ENCODE measurements around the gene EXOC4. TPM values are rescaled to one million over a fixed set of nuclear protein-coding genes. Genes with fewer than 3 reads are reported as not detected.

EXOC4 gene
- total RNA-seq, 2 experiments from 2014 or later: 58.0 to 59.9 TPM

DNA sequence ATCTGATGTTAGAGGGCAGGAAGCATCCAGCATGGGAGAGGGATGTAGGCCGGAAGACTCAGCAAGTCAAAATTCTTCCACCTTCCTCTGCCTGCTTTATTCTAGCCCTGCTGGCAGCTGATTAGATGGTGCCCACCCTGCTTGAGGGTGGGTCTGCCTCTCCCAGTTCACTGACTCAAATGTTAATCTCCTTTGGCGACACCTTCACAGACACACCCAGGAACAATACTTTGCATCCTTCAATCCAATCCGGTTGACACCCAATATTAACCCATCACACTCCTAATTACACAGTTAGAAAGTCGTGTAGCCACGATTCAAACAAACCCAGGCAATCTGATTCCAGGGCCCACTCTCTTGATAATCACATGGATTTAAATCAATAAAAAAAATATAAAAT is 440.4 kb downstream of the EXOC4 start:
- H3K4me1 Mint-ChIP-seq (ENCODE audit: low read depth): peaks cover 12% of the 10 kb centered on the region
- no peak overlapping the region for H3K4me3 Mint-ChIP-seq
- POLR2A ChIA-PET: no interaction called here
- TF ChIP-seq, protein P1, sequence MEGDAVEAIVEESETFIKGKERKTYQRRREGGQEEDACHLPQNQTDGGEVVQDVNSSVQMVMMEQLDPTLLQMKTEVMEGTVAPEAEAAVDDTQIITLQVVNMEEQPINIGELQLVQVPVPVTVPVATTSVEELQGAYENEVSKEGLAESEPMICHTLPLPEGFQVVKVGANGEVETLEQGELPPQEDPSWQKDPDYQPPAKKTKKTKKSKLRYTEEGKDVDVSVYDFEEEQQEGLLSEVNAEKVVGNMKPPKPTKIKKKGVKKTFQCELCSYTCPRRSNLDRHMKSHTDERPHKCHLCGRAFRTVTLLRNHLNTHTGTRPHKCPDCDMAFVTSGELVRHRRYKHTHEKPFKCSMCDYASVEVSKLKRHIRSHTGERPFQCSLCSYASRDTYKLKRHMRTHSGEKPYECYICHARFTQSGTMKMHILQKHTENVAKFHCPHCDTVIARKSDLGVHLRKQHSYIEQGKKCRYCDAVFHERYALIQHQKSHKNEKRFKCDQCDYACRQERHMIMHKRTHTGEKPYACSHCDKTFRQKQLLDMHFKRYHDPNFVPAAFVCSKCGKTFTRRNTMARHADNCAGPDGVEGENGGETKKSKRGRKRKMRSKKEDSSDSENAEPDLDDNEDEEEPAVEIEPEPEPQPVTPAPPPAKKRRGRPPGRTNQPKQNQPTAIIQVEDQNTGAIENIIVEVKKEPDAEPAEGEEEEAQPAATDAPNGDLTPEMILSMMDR (IDR thresholded peaks at IDR 0.05): no peak
- DNase-seq: no peak
- H3K27ac Mint-ChIP-seq: no peak overlapping the region
- no peaks in the 10 kb centered on the region for H3K27me3 Mint-ChIP-seq
- CTCF ChIA-PET: no interaction called here
- no peak for ATAC-seq (ENCODE audit: poor library complexity)
- H3K4me1 ChIP-seq (ENCODE audit: insufficient read depth, low read length): no peaks in the 10 kb centered on the region
- no peak overlapping the region for H3K27ac ChIP-seq (ENCODE audit: low read depth in 1 of 2, low read length in 2 of 2)
- no peaks in the 10 kb centered on the region for H3K27me3 ChIP-seq (ENCODE audit: control insufficient read depth in 1 of 2, insufficient read depth in 2 of 2, low read length in 2 of 2)
- intact Hi-C loops (cut with DNase I, micrococcal nuclease): no loop called here
- no peaks in the 10 kb centered on the region for H3K36me3 ChIP-seq (ENCODE audit: insufficient read depth, low read length)
- H3K9me3 Mint-ChIP-seq: no peaks in the 10 kb centered on the region
- H3K9me3 ChIP-seq (ENCODE audit: control insufficient read depth in 1 of 2, insufficient read depth in 1 of 2, low read length in 2 of 2): no peaks in the 10 kb centered on the region
- H3K36me3 Mint-ChIP-seq (ENCODE audit: low read depth): no peaks in the 10 kb centered on the region
- no peak overlapping the region for H3K4me3 ChIP-seq (ENCODE audit: low read length)

DNA sequence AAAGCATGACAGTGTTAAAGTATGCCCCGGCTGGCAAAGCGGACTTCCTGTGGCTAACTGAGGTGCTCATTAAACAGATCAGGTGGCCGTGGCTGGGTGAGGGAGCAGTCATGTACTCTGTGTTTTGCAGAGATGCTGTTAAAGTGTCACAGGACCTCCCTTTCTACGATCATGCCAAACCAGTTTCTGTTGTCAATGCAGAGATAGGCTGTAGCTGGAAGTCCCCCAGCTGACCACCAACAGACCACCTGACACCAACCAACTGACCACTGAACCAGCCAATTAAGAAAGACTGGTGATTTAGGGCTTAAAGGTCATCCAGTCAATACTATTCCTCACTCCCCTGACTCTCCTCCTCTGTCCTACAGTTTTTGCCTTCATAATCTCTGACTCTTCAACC is 443.2 kb downstream of the EXOC4 start:
- H3K4me3 Mint-ChIP-seq: no peak overlapping the region
- POLR2A ChIA-PET: no interaction called here

DNA sequence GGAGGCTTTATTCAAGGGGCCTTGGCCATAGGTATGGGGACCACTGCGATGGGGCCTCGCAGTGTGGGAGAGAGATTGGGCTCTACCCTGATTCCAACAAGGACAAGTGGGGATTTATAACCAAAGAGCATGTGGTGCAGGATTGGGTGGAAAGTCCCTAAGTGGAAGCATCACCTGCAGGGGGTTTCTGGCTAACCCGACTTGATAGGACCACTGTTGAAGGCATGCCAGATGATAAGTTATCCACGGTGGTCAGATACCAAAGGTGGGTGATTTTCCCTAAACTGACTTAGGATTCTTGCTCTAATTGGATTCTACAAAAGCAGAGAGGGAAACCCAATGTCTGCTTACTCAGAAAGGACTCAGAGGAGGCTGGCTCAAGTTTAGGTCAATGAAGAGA is 444.7 kb downstream of the EXOC4 start:
- peaks cover 15% of the 10 kb centered on the region for H3K4me1 Mint-ChIP-seq (ENCODE audit: low read depth)
- H3K9me3 Mint-ChIP-seq: no peaks in the 10 kb centered on the region
- H3K27ac Mint-ChIP-seq: no peak overlapping the region
- no peak overlapping the region for H3K4me3 Mint-ChIP-seq
- no peak for ATAC-seq (ENCODE audit: poor library complexity)
- H3K36me3 Mint-ChIP-seq (ENCODE audit: low read depth): no peaks in the 10 kb centered on the region
- no peaks in the 10 kb centered on the region for H3K27me3 ChIP-seq (ENCODE audit: control insufficient read depth in 1 of 2, insufficient read depth in 2 of 2, low read length in 2 of 2)
- ChIA-PET POLR2A (no interaction called here), CTCF (no interaction called here)
- no peak overlapping the region for H3K4me3 ChIP-seq (ENCODE audit: low read length)
- no peak overlapping the region for H3K27ac ChIP-seq (ENCODE audit: low read depth in 1 of 2, low read length in 2 of 2)
- H3K36me3 ChIP-seq (ENCODE audit: insufficient read depth, low read length): no peaks in the 10 kb centered on the region
- H3K4me1 ChIP-seq (ENCODE audit: insufficient read depth, low read length): no peaks in the 10 kb centered on the region
- DNase-seq: no peak
- H3K27me3 Mint-ChIP-seq: no peaks in the 10 kb centered on the region
- TF ChIP-seq, protein P1 (IDR thresholded peaks at IDR 0.05): no peak
- H3K9me3 ChIP-seq (ENCODE audit: control insufficient read depth in 1 of 2, insufficient read depth in 1 of 2, low read length in 2 of 2): no peaks in the 10 kb centered on the region
- intact Hi-C loops (cut with DNase I, micrococcal nuclease): no loop called here

More for the DNA sequence above, 443.2 kb downstream of the EXOC4 start:
- H3K27ac ChIP-seq (ENCODE audit: low read depth in 1 of 2, low read length in 2 of 2): no peak overlapping the region
- H3K36me3 ChIP-seq (ENCODE audit: insufficient read depth, low read length): no peaks in the 10 kb centered on the region
- intact Hi-C loops (cut with DNase I, micrococcal nuclease): no loop called here
- H3K4me3 ChIP-seq (ENCODE audit: low read length): no peak overlapping the region
- Mint-ChIP-seq H3K9me3 (no peaks in the 10 kb centered on the region), H3K4me1 (ENCODE audit: low read depth) (peaks cover 15% of the 10 kb centered on the region), H3K27ac (no peak overlapping the region), H3K36me3 (ENCODE audit: low read depth) (no peaks in the 10 kb centered on the region), H3K27me3 (no peaks in the 10 kb centered on the region)
- H3K27me3 ChIP-seq (ENCODE audit: control insufficient read depth in 1 of 2, insufficient read depth in 2 of 2, low read length in 2 of 2): no peaks in the 10 kb centered on the region
- no peaks in the 10 kb centered on the region for H3K4me1 ChIP-seq (ENCODE audit: insufficient read depth, low read length)
- ATAC-seq (ENCODE audit: poor library complexity): no peak
- CTCF ChIA-PET: no interaction called here
- H3K9me3 ChIP-seq (ENCODE audit: control insufficient read depth in 1 of 2, insufficient read depth in 1 of 2, low read length in 2 of 2): no peaks in the 10 kb centered on the region
- no peak for DNase-seq
- TF ChIP-seq, protein P1 (IDR thresholded peaks at IDR 0.05): no peak
